Measurements from ENCODE around the gene FBN1.

The FBN1 gene

DNA sequence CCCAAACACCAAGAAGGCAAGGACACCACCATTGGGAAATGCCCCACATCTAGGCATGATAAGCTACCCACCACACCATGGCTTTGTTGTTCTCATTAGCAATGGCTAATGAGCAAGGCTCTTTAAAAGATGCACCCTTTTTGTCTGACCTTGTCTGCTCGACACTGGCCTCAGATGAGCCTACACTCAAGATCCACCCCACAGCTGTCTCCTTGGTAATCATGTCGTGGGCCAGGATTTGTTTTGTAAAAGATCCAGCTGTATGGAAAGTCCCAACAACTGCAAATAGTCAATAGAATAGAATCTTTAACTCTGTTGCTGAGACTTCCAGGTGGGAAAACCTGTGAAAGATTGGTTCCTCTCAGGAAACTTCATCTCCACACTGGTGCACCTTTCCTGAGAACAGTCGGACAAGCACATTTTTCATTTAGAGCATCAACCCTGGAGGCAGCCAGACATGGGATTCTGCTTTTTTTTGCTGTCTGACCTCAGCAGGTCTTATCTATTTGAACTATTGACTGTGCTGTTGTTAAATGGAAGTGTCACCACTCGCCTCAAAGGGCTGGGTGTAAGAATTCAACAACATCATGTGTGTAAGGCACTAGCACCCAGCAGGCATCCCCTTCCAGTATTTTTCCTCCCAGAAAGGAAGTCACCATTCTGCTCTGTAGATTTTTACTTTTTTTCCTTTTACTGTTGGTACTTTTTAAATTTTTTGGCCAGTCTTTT lies 278.8 kb downstream of the FBN1 start:
- no peak for DNase-seq (ENCODE audit: low read depth in 2 of 2)

DNA sequence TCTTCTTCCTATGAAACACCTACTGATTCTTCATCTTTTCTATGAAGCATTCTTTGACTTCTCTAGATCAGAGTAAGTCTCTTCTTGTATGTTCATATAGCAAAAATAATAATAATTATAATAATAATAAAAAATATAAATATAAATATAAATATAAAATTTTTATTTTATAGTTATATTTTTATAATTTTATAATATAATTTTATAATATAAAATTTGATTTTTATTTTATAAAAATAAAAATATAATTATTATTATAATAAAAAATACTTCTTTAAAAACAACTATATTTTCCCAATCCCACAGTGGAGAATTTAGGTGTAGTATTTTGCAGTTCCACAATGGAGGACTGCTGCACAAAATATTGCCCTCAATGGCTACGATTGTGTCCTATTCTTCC lies 279.9 kb downstream of the FBN1 start:
- DNase-seq (ENCODE audit: low read depth in 2 of 2): no peak

DNA sequence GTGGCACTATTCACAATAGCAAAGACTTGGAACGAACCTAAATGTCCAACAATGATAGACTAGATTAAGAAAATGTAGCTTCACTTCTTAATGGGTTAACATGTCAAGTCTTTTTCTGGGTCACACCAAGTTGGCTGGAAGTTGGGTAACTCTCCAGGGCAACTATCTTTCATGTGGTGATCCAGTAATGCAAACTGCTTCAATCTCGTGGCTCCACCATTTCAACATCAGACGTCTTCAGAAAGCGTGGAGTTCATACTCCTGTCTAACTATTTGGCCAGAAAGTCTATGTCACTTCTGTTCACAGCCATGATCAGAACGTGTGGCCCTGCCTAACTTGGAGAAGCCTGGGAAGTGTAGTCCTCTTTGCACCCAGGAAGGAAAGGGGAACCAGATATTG lies 282.0 kb downstream of the FBN1 start:
- DNase-seq (ENCODE audit: low read depth in 2 of 2): no peak

DNA sequence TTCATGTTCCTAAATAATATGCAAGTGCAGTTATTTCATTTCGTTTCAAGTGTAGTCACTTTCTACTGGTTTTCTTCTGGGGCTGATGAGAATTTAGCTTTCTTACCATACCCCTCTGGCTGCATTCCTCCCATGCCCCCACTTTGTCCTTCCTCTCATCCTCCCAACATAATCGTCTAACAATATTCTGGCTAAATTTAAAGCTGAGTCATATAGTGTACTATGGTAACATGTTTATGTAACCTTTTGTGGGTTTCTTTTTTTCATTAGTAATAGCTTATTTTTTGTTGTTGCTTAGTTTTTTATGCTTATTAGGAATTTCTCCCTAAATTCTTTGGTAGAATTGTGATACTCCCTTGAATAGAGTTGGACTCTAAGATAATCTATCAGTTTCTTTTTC lies 283.8 kb downstream of the FBN1 start:
- DNase-seq (ENCODE audit: low read depth in 2 of 2): no peak

DNA sequence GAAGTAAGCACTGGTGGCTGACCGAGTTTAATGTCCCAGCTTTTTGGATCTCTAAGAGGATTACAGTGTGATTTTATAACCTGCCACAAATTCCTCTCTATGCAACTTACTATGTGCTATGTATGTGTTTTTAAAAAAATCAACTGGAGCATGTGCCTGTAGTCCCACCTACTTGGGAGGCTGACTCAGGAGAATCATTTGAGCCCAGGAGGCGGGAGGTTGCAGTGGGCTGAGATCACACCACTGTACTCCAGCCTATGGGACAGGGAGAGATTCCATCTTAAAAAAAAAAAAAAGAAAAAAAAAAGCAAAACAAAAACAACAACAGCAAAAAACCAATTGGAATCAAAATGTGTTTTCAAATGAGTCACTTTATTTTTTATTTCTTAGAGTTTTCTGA lies 284.7 kb downstream of the FBN1 start:
- DNase-seq (ENCODE audit: low read depth in 2 of 2): no peak

All from stimulated activated CD8-positive, alpha-beta memory T cell treated with anti-CD3 and anti-CD28 coated beads, Interleukin-15, amount 100 ng/mL, for 48 hours (primary cell).